CD4-positive, alpha-beta T cell treated with Interleukin-21 for 1 hour (primary cell): ENCODE data around the gene GPR157.
"Not testable (repeated sequence)": the region's sequence is repeated elsewhere in the genome, so short reads cannot be mapped to it uniquely, and the experiment has no call there.

ENCODE experiments used
- DNase-seq: peaks from one replicate; pipeline ENCODE4 v3.0.0-alpha.2; 2020

The GPR157 gene

DNA sequence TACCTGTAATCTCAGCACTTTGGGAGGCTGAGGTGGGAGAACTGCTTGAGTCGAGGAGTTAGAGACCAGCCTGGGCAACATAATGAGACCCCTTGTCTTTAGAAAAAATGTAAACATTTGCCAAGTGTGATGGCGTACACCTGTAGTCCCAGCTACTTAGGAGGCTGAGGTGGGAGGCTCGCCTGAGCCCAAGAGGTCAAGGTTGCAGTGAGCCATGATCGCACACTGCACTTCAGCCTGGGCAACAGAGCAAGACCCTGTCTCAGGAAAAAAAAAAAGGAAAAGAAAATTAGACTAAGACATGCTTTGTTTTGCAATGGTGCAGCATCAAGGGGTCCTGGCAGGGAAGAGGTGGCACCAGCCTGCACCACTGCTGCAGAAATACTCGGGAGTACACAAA is 16.8 kb upstream of the GPR157 start:
- no peak for DNase-seq

DNA sequence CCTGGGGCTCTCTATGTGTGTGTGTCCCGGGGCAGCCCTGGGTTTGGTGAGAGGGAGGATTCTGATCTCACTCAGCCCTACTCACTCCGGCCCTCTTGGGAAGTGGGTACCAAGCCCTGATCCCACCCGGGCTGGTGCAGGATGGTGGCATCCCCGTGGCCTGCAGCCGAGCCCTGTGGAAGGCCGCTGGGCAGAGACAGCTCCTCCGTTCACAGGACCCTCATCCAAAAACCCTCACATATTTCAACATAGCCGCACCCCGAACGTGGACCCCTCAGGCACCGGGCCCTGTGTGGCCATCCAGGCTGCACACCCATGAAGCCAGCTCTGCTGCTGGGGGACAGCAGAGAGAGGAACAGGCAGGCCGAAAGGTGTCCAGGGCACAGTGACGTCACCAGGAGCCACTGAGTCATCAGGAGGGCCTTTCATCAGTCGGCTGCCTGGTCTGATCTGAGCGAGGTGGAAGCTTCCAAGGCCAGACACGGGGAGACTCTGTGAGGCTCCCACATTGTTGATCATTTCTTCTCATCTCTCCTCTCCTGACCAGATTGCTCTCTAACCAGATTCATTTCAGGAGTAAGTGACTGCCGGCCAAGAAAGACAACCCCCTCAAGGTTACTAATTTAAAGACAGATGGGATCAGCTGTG is 16.2 kb upstream of the GPR157 start:
- no peak for DNase-seq

DNA sequence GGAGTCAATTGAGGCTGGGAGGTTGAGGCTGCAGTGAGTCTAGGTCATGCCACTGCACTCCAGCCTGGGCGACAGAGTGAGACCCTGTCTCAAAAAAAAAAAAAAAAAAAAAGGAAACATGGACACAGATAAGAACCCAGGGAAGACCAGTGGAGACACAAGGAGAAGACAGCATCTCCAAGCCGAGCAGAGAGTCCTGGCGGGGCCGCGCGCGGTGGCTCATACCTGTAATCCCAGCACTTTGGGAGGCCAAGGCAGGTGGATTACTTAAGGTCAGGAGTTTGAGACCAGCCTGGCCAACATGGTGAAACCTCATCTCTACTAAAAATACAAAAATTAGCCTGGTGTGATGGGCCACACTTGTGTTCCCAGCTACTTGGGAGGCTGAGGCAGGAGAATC is 15.6 kb upstream of the GPR157 start:
- DNase-seq, result not testable (repeated sequence)

DNA sequence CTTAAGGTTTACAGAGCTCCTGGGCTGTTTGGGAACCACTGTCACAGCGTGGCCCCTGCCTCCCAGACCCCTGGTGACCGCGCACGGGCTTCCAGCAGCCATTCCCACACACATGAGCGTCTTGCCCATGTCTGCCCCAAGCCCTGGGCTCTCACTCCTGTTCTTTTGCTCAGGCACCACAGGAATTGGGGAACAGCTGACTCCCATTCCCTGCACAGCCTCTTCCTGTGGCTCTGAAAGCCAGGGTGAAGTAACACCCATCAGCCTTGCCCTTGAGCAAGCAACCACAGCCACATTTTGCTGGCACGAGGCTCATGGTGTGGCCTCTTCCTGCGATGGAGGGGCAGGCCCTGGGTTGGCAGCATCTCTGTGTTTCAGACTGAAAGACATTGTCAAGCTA is 14.3 kb upstream of the GPR157 start:
- no peak for DNase-seq

DNA sequence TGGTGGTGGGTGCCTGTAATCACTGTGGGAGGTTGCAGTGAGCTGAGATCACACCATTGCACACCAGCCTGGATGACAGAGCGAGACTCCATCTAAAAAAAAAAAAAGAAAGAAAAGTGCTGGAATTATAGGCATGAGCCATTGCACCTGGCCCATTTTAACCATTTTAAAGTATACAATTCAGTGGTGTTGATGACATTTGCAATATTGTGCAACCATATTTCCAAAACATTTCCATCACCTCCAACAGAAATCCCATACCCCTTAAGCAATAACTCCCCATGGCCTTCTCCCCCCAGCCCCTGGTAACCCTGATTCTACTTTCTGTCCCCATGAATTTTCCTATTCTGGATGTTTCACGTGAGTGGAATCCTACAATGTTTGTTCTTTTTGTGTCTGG is 11.0 kb upstream of the GPR157 start:
- DNase-seq, result no peak

DNA sequence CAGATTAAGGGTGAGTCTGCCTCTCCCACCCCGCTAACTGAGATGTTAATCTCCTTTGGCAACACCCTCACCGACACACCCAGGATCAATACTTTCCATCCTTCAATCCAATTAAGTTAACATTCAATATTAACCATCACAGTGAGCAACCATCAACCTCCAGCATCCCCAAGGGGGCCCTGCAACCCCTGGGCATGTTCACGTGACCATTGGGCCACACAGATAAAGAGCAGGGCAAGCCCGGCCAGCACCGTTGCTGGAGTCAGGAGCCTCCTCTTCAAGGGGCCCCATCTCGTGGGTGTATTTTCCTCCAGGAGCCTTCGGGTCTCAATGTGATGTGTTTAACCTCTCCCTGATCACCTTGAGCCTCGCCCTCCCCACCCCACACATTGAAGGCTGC is 8.0 kb upstream of the GPR157 start:
- DNase-seq, result no peak

DNA sequence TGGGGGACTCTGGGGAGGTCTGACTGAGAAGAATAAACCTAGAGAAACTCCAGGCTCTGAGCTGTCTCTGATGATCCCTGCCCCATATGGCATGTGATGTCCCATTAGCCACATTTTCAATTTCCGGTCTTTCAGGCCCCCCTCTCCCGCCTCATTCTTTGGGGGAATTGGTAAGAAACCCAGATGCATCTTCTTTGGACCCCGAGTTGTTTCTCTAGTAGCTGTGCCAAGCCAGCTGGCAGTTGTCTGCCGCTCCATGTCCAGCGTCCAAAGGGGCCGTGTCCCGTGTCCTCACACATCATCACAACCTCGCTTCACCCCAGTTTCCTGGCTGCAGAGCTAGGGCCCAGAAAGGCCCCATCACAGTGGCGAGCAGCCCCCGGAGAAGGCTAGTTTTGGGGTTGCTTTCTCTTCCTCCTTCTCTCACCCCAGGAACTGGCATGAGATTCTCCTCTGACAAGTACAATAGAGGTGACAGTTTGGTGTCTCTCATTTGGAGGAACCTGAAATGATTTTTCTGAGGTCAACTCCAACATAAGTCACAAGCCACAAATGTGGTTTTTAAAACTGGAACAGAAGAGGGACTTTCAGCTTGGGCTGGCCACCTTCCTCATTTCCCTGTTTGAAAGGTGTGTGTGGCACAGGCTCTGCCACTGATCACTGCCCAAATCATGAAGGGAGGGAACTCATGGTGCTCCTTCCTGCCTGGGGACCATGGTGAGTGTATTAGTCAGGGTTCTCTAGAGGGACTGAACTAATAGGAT is 6.4 kb upstream of the GPR157 start:
- DNase-seq, result no peak

DNA sequence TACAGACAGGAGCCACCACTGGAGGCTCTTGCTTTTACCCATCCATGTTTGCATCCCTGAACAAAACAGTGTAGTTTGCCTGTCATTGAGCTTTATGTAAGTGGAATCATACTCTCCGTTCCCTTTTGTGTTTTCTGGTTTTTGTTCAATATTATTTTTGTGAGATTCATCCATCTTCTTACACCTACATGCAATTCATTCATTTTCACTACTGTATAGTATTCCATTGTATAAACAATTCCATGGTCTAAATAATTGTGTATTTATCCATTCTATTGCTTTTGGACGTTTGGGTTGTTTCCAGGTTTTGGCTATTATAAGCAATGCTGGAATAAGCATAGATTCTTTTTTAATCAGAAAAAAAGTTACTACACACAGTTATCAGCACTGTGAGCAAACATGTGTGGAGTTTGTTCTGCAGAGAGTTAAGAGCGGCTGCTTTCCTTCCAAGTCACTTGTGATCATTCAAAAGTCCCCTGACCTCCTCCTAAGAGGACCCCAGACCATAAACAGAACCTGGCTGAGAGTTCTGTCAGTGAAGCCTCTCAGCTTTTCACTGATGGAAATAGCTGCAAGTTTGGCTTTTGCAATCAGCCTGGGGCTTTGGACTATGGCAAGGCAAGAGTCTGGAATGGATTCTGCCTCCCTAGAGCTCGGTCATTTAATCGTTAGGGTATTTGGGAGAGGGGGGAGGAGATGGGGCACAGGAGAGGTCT is 5.1 kb upstream of the GPR157 start:
- no peak for DNase-seq

DNA sequence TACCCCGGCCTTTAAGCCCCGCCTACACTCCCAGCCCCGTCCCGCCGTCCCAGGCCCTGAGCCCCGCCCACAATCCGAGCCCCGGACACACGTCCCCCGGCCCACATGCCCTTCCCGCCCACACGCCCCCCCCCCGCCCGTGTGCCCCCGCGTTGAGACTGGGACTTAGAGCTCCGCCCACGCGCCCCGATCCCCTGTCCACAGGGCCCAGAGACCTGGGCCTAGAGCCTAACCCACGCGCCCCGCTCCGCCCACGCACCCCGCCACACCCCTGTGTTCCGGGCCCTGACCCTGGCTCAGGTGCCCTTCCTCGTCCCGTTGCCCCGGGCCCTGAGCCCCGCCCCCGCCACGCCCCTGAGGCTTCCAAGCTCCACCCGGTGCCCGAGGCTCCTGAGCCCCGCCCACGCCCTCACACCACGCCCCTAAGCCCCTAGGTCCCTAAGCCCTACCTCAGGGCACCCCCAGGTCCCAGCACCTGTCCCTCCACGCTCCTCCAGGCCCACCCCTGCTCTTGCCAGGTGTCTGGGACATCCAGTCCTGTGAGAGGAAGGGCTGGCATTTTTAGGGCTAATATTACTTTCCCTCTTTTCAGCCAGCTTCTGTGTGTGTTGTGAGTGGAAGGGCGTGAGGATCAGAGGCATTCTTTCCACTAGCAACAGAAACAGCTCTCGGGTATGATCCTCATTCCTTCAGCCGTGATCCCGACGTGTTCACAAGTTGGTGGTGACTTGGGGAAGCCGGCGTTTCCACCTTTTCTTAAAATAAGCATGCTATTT is 552 bp upstream of the GPR157 start:
- DNase-seq, result peak; percentile 90

DNA sequence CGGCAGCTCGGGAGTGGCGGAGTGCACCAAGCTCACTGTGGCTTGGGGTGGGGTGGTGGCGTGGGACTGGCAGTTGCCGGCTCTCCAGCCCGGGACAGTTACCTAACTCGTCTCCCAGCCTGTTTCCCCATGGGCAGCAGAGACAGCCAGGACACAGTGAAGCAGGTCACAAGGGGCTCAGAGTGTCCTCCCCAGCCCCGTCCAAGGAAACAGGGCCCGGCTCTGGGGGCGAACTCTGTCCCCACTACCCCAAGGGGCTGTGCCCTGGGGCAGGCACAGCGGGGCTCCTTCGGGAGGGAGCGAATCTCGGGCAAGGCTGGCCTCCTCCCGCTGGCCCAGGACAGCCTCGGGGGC is 759 bp downstream of the GPR157 start:
- no peak for DNase-seq

DNA sequence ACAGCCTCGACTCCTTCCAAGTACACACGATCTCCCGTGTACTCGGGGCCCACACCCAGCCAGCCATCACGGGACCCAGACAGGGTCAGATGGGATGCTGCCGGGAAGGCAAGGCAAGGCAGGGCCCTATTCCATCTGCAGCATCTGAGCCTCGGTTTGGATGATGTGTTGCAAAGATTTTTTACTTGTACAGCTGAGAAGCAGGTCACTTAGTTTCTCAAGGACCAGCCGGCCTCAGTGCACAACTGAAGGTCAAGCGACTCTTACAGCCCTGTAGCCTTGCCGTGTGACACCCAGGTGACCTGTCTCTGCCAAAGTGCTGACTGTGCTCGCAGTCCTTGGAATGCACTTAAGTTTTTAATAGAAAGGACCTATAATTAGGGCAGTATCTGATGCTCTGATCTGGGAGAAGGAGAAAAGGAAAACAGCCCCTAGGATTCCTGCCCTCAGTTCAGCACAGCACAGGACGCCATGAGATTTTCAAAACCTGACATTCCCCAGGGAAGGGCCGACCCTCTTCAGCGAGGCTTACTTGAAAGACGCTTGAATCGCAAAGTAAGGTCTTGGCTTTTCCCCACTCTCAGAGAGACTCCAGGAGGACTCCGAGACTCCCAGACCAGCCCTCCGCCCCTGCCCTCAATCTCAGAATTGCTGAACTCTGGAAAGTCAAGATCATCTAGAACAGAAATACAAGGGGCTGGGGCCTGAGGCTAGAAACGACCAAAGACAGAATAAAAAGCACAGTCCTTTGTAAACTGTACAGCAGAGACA is 1.3 kb downstream of the GPR157 start:
- no peak for DNase-seq

DNA sequence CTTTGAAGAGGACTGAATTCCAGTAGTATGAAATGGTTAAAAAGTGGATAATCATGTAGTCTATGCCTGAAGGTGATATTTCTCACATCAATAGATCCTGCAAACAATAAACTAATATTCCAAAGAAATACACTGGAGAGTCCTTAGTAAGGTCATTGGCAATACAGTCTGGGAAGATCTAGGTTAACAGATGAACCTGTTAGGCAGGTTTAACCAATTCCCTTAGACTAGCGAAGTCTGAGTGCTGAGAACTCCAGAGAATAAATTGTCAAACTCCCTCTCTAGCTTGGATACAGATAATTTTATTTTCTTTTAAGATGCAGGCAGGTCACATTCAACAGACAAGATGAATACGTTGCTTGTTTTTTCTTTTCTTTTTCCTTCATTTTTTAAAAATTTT is 2.4 kb downstream of the GPR157 start:
- DNase-seq, result no peak

DNA sequence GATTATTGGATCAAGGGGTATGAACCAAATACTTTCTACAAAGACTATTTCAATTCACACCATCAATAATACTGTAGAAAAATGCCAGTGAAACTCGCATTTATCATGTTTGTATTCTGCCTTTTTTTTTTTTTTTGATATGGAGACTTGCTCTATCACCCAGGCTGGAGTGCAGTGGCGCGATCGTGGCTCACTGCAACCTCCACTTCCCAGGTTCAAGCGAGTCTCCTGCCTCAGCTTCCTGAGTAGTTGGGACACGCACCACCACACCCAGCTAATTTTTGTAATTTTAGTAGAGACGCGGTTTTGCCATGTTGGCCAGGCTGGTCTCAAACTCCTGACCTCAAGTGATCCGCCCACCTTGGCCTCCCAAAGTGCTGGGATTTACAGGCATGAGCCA is 3.1 kb downstream of the GPR157 start:
- not testable (repeated sequence) for DNase-seq

DNA sequence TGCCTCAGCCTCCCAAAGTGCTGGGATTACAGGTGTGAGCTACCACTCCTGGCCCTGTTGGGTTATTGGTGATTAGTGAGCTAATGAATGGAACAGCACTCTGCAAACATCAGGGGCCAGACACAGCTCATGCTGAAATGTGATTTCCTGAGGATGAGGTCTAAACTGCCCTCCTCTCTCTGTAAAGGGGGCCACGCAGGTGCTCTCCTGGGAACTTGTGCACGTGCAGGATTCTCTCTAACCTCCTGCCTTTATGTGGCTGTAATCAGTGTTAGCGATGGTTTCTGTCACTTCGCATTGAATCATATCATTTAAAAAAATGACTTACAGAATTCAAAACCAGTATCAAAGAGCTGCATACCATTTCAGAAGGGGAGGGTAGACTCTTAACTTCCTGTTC is 3.6 kb downstream of the GPR157 start:
- DNase-seq, result no peak

DNA sequence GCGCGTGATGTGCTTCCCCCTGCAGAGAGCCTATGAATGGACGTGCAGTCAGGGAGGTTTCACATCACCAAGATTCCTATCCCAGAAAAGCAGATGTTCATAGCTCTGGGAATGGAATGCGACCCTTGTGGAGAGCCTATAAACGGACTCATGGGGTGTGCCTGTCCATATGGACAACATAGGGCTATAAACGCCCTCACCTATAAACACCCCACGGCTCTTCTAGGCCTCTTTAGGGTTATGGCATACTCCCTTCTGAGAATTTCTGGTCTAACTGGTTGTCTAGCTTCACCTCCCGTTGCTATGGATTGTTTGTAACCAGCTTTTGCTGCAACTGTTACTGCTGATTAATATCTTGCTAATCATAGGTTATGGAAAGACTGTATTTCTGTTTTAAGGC is 4.5 kb downstream of the GPR157 start:
- not testable (repeated sequence) for DNase-seq

DNA sequence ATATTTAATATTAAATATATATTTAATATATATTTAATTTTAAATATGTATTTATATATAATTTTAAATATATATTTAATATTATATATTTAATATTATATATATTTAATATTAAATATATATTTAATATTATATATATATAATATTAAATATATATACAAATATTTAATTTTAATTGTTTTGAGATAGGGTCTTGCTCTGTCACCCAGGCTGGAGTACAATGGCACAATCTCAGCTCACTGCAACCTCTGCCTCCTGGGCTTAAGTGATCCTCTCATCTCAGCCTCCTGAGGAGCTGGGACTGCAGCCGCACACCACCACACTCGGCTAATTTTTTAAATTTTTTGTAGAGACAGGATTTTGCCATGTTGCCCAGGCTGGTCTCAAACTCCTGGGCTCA is 5.2 kb downstream of the GPR157 start:
- not testable (repeated sequence) for DNase-seq

DNA sequence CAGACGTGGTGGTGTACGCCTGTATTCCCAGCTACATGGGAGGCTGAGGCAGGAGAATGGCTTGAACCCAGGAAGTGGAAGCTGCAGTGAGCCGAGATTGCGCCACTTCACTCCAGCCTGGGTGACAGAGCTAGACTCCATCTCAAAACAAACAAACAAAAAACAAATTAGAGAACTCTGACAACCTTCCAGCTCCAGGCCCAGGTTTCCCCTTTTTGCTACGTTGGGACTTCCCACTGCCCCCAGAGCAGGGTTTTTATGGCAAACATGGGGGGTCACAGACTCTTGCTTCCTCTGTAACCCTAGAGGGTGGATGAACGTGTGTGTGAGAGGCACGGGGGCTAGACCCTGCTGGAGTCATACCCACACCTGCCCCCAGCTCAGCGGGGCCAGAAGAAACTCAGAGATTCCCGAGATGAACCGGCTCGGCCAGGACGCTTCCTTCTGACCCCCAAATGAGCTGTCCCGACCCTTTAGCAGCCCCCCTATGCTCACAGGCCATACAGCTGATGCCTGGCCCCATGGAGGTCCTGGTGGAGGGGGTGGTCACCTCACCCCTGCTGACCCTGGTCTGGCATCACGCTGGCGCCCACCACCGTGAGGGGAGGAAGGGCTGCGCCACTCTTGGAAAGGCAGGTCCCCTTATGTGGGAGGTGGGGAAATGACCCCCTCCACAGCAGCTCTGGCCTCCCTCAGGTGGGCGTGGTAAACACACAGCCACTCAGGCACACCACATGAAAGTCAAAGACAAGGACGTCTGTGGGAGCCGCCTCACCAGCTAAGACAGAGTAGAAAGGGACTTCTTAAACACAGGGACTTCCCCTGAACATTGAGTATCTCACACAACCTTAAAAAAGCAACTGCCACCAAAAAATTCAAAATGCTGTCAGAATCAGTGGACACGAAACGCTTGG is 7.1 kb downstream of the GPR157 start:
- DNase-seq, result peak; percentile 56

DNA sequence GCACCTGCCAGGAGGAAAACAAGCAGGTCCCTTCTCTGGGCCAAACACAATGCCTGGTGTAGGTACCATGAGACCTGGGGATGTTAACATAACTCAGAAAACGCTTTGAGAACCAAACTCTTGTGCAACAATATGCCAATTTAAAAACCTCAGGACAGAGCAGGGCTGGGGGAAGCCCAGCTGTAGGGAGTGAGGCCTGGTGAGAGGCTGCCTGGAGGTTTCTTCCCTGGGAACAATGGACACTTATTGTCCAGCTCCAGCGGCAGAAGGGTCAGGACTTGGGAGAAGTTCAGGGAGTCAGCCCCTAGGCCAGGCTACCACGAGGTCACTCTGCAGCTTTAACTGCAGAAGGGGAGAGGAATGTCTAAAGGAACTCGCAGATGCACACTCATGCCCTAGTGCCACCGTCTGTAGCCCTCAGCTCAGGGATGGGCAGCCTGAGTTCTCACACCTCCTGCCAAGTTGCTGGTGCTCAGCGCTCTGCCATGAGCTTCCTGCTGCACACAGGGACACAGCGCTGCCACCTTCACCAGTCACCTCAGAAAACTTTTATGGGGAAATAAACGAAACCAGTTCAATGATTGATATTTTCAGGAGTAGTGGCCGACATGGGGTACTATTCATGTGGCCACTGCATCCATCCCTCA is 8.5 kb downstream of the GPR157 start:
- DNase-seq, result no peak

DNA sequence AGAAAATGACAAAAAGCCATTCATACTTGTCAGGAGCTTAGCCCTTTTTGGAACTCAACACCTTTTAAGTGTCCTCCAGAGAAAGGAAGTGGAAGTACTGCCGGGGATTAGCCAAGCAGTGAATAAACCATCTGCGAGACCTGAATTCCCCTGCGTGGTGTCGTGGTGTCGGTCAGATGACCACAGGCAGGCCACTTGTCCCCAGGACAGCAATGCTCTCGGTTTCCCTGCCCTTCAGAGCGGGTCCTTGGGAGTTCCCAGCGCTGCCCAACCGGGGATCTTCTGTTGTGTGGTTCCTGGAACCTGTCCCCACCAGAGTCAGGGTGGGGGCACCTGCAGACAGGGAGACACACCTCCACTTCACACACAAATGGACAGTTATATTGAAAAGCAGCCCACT is 9.2 kb downstream of the GPR157 start:
- no peak for DNase-seq

DNA sequence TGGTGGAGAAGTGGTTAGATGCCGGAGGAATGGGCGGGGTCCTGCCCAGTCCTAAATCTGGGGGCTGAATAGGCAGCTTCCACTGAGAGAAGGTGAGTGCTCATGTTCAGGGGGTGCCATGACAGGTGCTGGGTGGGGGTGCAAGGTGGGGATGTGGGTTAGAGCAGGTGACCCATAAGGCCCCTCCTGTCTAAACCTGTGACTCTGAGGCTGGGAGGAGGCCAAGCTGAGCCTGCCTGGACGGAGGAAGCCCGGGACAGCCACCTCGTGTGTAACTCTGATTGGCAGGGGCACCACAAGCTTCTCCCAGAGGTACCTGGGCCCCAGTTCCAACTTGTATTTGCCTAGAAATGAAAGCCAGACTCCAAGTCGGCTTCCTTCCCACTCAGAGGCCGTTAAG is 10.7 kb downstream of the GPR157 start:
- no peak for DNase-seq
